GM12892 (cell line): ENCODE data around the gene DHX30.

Experiments
- DNase-seq: peaks from one replicate; pipeline ENCODE4 v3.0.0; 2011; ENCODE audit not compliant: insufficient read length
- FAIRE-seq: peaks from 2 replicates; lab custom pipeline; 2011; peaks lifted over from hg19 to GRCh38; lab: Jason Lieb, UNC
- POLR2A ChIP-seq: IDR thresholded peaks from 2 replicates; pipeline ENCODE4 v1.6.1; 2011; ENCODE audit warnings: low read depth, low read length, control low read depth
- POLR2AphosphoS5 ChIP-seq: IDR thresholded peaks from 2 replicates; pipeline ENCODE4 v1.6.1; 2011; ENCODE audit warnings: low read depth, low read length, control low read depth
- TAF1 ChIP-seq: IDR thresholded peaks from 2 replicates; pipeline ENCODE4 v1.6.1; 2011; ENCODE audit warnings: low read depth, mild to moderate bottlenecking, control low read depth, low read length, borderline replicate concordance

DHX30 gene

DNA sequence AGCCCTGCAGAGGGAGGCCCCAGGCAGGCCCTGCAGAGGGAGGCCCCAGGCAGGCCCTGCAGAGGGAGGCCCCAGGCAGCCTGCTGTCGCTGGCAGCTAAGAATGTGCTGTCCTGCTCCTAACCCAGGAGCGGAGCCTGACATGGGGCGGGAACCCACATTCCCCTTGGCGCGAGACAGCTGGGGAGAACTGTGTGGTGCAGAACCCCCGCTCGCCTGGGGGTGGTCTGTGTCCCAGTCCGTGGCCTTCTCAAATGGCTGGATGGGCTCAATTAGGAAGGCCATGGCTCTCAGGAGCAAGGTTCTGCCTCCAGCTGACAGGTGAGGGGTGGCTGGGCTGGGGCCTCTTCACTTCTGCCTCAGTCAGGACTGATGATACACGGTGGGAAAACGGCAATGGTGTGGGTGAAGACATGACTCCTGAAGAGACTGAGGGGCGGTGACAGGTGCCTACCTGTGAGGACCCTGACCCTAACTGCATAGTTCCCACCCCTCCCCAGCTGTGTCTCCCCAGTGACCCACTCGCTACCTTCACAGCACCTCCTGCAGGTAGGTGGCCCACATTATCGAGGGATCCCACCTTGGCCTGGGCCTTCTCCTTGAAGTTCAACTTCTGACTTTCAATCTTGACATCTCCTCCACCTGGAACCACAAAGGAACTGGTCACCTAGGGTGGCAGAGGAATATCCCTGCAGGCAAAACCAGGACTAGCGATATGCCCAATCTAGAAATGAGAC, 52.0 kb downstream of the DHX30 start:
- FAIRE-seq = no peak
- DNase-seq = no peak
- TF ChIP-seq TAF1 = no peak
- no peak for TF ChIP-seq POLR2AphosphoS5
- no peak for TF ChIP-seq POLR2A

DNA sequence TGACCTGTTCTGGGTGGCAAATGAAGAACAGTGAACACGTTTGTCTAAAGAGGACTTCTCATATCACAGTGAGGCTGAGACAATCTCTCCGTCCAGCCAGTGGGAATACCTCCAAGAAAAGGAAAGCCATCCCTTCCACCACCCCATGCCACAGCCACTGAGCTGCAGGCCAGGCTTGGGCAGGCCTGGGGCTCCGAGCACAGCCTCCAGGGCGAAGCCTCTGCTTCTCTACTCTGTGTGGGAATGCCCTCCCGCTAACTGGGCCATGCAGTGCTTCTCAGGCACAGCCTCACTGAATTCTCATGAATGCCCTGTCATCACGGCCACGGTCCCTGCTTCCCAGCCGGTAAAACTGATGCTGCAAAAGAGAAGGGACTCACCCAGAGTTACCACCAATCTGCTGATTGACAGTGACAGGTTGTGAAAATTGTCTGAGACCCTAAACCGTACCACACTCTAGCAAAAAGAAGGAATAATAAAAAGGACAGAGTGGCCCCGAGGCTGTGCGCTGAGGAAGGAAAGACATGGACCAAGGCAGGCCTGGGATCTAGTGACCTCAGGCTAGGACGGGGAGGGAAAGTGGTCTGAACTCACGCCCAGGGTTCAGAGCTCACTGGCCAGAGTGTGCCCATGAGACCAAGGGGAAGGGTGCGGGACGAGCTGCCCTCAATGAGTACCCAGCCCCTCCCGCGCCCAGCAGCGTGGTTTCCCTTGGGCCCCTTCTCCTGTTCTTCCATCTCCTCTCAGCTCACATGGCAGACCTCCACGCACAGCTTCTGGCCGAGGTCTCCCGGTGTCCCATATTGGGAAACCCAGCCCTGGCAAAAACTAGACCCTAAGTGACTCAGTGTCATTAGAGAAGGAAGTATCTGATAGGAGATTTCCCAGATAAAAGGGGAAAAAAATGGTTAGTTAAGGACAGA, 52.8 kb downstream of the DHX30 start:
- no peak for TF ChIP-seq TAF1
- TF ChIP-seq POLR2A = no peak
- no peak for TF ChIP-seq POLR2AphosphoS5
- FAIRE-seq (no peak), DNase-seq (no peak)

DNA sequence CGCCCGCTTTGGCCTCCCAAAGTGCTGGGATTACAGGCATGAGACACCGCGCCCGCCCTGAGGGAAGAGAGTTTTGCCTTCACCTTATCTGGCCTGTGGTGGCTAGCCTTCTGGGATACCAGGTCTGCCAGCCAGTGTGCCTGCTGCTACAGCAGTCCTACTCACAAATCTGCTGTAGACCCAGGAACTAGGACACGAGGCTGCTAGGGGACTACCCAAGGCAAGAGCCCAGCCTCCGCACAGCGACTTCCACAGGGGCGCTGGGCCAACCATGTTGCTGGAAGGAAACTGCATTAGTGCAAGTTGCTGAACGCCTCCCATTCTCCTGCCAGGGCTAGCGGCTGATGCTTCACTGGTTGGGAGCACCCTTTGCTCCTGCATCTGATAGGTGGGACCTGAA, 53.7 kb downstream of the DHX30 start:
- TF ChIP-seq TAF1 (no peak), POLR2A (no peak), POLR2AphosphoS5 (no peak)
- FAIRE-seq (no peak), DNase-seq (no peak)

DNA sequence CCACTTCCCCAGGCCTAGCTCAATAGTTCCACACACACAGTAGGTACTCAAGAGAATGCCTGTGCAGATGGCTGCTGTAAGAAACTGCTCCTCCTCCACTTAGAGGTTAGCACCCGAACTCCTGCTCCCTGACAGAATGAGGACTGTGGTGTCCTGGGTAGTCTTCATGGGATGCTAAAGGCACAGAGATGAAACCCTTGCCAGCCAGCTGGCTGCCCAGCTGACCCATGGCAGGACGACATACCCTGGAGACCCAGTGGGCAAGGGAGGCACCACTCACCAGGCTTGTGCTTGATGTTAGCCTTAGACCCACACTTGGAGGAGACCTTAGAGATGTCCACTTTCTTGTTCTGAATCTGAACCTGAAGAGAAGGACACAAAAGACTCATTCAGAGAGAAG, 54.2 kb downstream of the DHX30 start:
- no peak for FAIRE-seq
- no peak for DNase-seq
- TF ChIP-seq TAF1 (no peak), POLR2A (no peak), POLR2AphosphoS5 (no peak)

DNA sequence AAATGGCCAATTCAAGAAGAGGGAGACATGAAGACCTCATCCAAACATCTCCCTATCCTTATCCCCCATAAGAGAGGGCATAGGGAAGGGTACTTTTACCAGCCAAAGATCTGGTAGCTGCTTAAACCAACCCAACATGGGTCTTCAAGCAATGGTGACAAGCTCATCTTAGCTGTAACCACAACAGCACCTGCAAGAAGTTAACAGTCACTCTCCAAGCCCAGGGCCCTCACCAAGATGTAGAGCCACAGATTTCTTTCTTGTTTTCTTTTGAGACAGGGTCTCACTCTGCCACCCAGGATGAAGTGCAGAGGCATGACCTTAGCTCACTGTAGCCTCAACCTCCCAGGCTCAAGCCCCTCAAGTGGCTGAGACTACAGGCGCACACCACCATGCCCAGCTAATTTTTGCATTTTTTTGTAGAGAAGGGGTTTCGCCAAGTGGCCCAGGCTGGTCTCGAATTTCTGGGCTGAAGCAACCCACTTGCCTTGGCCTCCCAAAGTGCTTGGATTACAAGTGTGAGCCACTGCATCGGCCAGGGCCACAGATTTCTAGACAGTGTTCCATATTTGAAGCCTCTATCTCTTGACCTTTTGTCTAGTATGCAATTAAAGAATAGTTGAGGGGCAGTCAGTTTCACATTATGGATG, 57.1 kb downstream of the DHX30 start:
- FAIRE-seq = no peak
- no peak for DNase-seq
- TF ChIP-seq POLR2A (no peak), TAF1 (no peak), POLR2AphosphoS5 (no peak)

DNA sequence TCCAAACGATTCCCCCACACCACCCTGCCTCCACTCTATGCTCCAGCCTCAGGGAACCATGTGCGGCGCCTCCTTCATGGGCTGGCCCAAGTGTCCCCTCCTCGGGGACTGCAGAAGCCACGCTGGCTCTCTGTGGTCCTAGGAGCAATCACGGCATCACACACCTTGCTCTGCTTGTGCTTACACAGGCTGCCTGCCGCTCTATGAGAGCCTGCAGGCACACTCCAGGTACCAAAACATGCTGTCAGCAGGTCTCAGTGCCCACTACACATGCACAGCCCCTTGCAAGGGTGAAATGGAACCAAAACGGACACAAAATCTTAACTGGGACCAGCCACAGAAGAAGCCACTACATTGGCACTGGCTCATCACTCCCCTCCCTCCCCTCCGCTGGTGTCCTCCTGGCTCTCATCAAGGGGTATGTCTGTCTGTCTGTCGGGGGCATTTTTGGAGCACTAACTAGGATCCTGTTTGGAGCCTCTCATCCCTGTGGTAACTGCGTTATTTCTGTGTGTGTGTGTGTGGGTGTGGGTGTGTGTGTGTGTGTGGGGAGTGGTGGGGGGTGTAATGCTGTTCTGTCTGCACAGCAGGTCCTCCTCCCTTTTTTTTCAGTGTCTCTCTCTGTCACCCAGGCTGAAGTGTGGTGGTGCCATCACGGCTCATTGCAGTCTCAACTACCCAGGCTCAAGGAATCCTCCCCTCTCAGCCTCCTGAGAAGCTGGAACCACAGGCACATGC, 60.6 kb downstream of the DHX30 start:
- FAIRE-seq = no peak
- DNase-seq = no peak
- TF ChIP-seq POLR2A (no peak), TAF1 (no peak), POLR2AphosphoS5 (no peak)

DNA sequence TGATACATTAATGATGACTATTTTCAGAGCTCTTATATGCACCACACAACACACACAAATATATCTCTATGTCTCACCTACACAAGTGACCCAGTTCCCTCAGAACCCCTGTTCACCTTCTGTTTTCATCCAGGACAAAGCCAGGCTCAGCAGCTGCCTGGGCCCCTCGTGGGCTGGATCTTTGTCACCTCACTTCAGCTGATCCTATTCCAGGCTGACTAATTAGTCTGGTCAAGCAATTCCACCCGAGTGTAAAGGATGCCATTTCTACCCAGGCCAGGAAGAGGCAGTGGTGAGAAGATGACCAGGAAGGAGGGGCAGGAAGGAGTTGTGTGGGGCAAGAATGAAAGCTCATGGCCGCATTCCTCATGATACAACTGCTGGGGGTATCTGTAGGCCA, 62.3 kb downstream of the DHX30 start:
- DNase-seq (no peak), FAIRE-seq (no peak)
- TF ChIP-seq TAF1 = no peak
- no peak for TF ChIP-seq POLR2A
- no peak for TF ChIP-seq POLR2AphosphoS5

DNA sequence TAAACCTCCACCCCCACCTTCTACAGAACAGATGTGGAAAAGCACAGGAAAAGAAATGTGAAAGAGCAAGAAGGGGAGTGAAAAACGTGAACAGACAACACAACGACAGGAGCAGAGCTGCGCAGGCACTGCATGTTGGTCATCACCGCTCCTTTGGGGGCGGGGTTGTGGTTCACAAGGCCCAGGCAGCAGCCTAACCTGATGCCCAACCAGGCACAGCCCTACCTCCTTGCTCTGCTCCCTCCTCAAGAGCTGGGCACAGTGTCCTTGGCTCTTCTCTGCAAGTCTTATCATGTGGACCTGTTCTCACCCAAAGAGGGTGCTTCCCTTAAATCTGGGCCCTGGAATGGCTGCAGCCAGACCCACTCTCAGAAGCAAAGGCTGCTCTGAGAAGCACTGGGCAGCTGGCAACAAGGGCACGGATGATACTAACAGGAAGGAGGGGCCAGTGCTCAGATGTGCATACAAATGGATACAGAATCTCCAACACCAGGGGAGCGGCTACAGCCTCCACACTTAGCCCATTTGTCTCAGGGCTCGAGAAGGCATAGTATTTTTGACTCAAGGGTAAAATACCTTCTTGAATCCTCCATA, 64.6 kb downstream of the DHX30 start:
- FAIRE-seq = no peak
- DNase-seq = no peak
- TF ChIP-seq POLR2AphosphoS5 = no peak
- no peak for TF ChIP-seq TAF1
- TF ChIP-seq POLR2A = no peak

DNA sequence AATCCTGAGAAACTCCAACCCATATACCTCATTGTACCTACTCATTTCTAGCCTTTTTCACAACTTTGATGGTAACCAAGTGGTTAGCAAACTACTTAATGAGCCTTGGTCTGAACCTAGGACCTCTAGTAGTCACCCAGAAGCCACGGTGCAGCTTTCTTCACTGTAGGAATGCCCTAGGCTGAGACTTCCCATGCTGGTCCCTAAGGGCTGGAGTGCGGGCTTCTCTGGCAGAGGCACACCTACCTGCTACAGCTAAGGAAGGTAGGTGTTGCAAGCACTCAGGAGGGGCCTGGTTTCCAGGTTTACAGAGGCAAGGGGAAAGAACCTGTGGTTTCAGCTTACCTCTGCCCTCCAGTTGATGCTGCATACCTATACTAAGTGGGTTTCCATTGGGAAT, 65.4 kb downstream of the DHX30 start:
- DNase-seq (no peak), FAIRE-seq (no peak)
- no peak for TF ChIP-seq POLR2AphosphoS5
- TF ChIP-seq TAF1 = no peak
- TF ChIP-seq POLR2A = no peak

DNA sequence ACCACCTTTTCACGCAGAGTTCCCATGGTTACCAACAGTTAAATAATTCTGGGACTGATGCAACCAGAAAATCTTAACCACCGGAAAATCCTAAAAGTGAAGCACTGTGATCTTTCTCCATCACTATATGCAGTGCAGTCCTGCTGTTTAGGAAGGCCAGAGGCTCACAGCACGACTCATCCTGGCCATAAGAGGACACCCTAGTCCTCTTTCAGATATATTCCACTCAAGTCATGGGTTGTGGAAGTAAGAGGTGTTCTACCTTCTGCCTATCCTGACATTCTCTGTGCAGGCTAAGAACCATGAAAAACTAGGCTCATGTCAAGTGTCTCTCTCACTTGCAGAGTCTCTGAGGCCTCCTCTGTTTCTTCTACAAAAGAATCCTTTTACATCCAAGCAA, 67.2 kb downstream of the DHX30 start:
- TF ChIP-seq POLR2A = no peak
- TF ChIP-seq POLR2AphosphoS5 = no peak
- TF ChIP-seq TAF1 = no peak
- no peak for DNase-seq
- FAIRE-seq = no peak
